ENCODE measurements around the gene STXBP5L. TPM values are rescaled to one million over a fixed set of nuclear protein-coding genes. Genes with fewer than 3 reads are reported as not detected.

The STXBP5L gene
- total and polyA plus RNA-seq, 10 of the 15 experiments (the other 5 are each of a cell fraction or from before 2014, with no cell fraction given), result under 0.01 to 0.08 (median 0.04) TPM; not detected in 6

- DNase-seq (ENCODE audit: low read depth, low spot score), result no peak
- intact Hi-C loops (cut with micrococcal nuclease; ENCODE audit: unreplicated experiment), result no loop called here
- no TSS peak for BruUV-seq (replicated peaks)
- H4K20me1 ChIP-seq (ENCODE audit: control insufficient read depth, insufficient read depth), result no peaks in the 10 kb centered on the region
- no peak overlapping the region for H3K27ac ChIP-seq (ENCODE audit: control insufficient read depth, insufficient read depth)
- FAIRE-seq, result no peak
- no peaks in the 10 kb centered on the region for H3K4me1 ChIP-seq (ENCODE audit: control insufficient read depth, insufficient read depth, low read length)
- H3K4me2 ChIP-seq (ENCODE audit: control insufficient read depth, insufficient read depth), result no peak overlapping the region
- H3K79me2 ChIP-seq (ENCODE audit: control insufficient read depth, insufficient read depth, low read length), result no peaks in the 10 kb centered on the region
- TF ChIP-seq BACH1 (IDR thresholded peaks at IDR 0.05; ENCODE audit: borderline replicate concordance) (no peak), ZNF24 (IDR thresholded peaks at IDR 0.05) (no peak), PBX3 (IDR thresholded peaks at IDR 0.05; ENCODE audit: insufficient replicate concordance, low read depth, low read length) (no peak), PAX5 (IDR thresholded peaks at IDR 0.05; ENCODE audit: borderline replicate concordance, low read depth, low read length) (no peak), ZNF217 (IDR thresholded peaks at IDR 0.05) (no peak), YY1 (IDR thresholded peaks at IDR 0.05; ENCODE audit: low read depth, low read length) (no peak), MYB (IDR thresholded peaks at IDR 0.05; ENCODE audit: borderline replicate concordance, low read depth, low read length) (no peak), IRF3 (IDR thresholded peaks at IDR 0.05) (no peak), TBL1XR1 (IDR thresholded peaks at IDR 0.05; ENCODE audit: low read depth, low read length) (no peak), NKRF (conservative IDR thresholded peaks at IDR 0.05) (no peak), TARDBP (IDR thresholded peaks at IDR 0.05; ENCODE audit: borderline replicate concordance) (no peak), BCLAF1 (IDR thresholded peaks at IDR 0.05) (no peak), DPF2 (IDR thresholded peaks at IDR 0.05) (no peak)
- no peaks in the 10 kb centered on the region for H3K9me3 ChIP-seq (replicated peaks; ENCODE audit: control insufficient read depth, insufficient read depth, low read length)
- in situ Hi-C loops (cut with MboI), result no loop called here
- ChIA-PET RAD21 (ENCODE audit: unreplicated experiment) (no interaction called here), SMC1A (ENCODE audit: uncharacterized antibody, unreplicated experiment) (no interaction called here), CTCF (no interaction called here), POLR2A (no interaction called here)
- no peak overlapping the region for H2AFZ ChIP-seq (ENCODE audit: control insufficient read depth, low read depth, low read length)
- WGBS (ENCODE audit: insufficient coverage, insufficient replicate concordance, low lambda C conversion rate, missing lambda C conversion rate), result 14% methylated on average over 3 of the region's 3 CpGs
- no peaks in the 10 kb centered on the region for H3K27me3 ChIP-seq (replicated peaks in 1 of 2; ENCODE audit: control insufficient read depth in 2 of 2, insufficient read depth in 2 of 2, low read length in 1 of 2)
- H3K4me3 ChIP-seq, result no peak overlapping the region
- no peaks in the 10 kb centered on the region for H3K36me3 ChIP-seq (ENCODE audit: control insufficient read depth in 2 of 2, insufficient read depth in 2 of 2, low read length in 1 of 2)
- peak; percentile 34; the same call in 1 of the 3 replicates for ATAC-seq
- H3K9ac ChIP-seq (ENCODE audit: control insufficient read depth, insufficient read depth, low read length), result no peak overlapping the region
Observed at GRCh38 chr3:120956143-120956542, 48.1 kb downstream of the STXBP5L start.
